Tibial nerve (tissue), 4 donors: ENCODE results near the gene STARD13. TPM values are rescaled to one million over a fixed set of nuclear protein-coding genes. Genes with fewer than 3 reads are reported as not detected.
A peak's percentile ranks its signal among the peaks of the same experiment; 100 is the strongest.
"Not testable (repeated sequence)": the region's sequence is repeated elsewhere in the genome, so short reads cannot be mapped to it uniquely, and the experiment has no call there.

ENCODE experiments used
- DNase-seq, 2 donors: peaks; one replicate each; pipeline ENCODE4 v3.0.0-alpha.2; 2019; ENCODE audit warnings: low spot score in 2 of 2
- H3K27ac ChIP-seq, 4 donors: fragments of 200-600 bp; sonication (generic) in 3 of 4; one replicate each; pipeline ENCODE4 v1.5.1; 2017 to 2019; ENCODE audit warnings: mild to moderate bottlenecking in 1 of 4
- H3K27me3 ChIP-seq, 2 donors: fragments of 200-600 bp; sonication (generic) in 1 of 2; one replicate each; pipeline versions ENCODE4 v1.5.1 to v1.6.0; 2017 to 2019
- H3K36me3 ChIP-seq, 3 donors: fragments of 200-600 bp; sonication (generic); one replicate each; pipeline ENCODE4 v1.5.1; 2018 to 2019
- H3K4me1 ChIP-seq, 4 donors: fragments of 200-600 bp; sonication (generic) in 3 of 4; one replicate each; pipeline ENCODE4 v1.5.1; 2017 to 2019
- H3K4me3 ChIP-seq, 4 donors: fragments of 200-600 bp; sonication (generic) in 3 of 4; one replicate each; pipeline ENCODE4 v1.5.1; 2017 to 2019; ENCODE audit warnings: mild to moderate bottlenecking in 1 of 4, moderate library complexity in 1 of 4
- H3K9me3 ChIP-seq, 4 donors: fragments of 200-600 bp; sonication (generic) in 3 of 4; one replicate each; pipeline ENCODE4 v1.5.1; 2017 to 2019
- CTCF ChIP-seq, 5 experiments: fragments of 200-600 bp in 3 of 5; fragments of 450-650 bp in 2 of 5; sonication (generic) in 3 of 5; IDR thresholded peaks; one replicate each; pipeline ENCODE4 v1.5.1; 2016 to 2019; ENCODE audit warnings: antibody characterized with exemption in 5 of 5, mild to moderate bottlenecking in 3 of 5, moderate library complexity in 2 of 5
- EP300 ChIP-seq, 2 donors: sonication (generic); formaldehyde crosslinking; IDR thresholded peaks; one replicate each; pipeline ENCODE4 v1.6.1; 2017; ENCODE audit warnings: antibody characterized with exemption in 2 of 2, mild to moderate bottlenecking in 1 of 2
- POLR2A ChIP-seq, 2 donors: fragments of 450-650 bp; IDR thresholded peaks; one replicate each; pipeline ENCODE4 v1.6.1; 2017; ENCODE audit warnings: antibody characterized with exemption in 2 of 2, mild to moderate bottlenecking in 2 of 2, moderate library complexity in 2 of 2
- WGBS, 2 donors: methylation state at CpG; one replicate each; pipeline ENCODE4 v1.1.5; 2018; 5-methylcytosine and 5-hydroxymethylcytosine counted together
- total RNA-seq, 4 donors: library from RNA; depleted of rRNA; stranded (reverse); fragments of >200 nt; gene quantifications; one replicate each; pipeline ENCODE4 v1.1.0, GENCODE V29; 2016

STARD13 gene
- total RNA-seq, 4 donors from 2014 or later, result 52.7 to 125 (median 80.0) TPM

- Histone ChIP-seq H3K9me3 (peaks cover 0 to 11% (median 0%) of the 10 kb centered on the region in 4 donors), H3K27me3 (no peaks in the 10 kb centered on the region), H3K4me3 (no peak overlapping the region), H3K27ac (peak overlapping the region in 2 of 4 donors; percentile 20 to 80), H3K4me1 (peaks cover 0 to 55% (median 22%) of the 10 kb centered on the region in 4 donors), H3K36me3 (peaks cover 0 to 46% (median 0%) of the 10 kb centered on the region in 3 donors)
- TF ChIP-seq POLR2A (IDR thresholded peaks at IDR 0.05), result no peak
- TF ChIP-seq CTCF (IDR thresholded peaks at IDR 0.05), result no peak
- TF ChIP-seq EP300 (IDR thresholded peaks at IDR 0.05), result no peak
- WGBS, 2 donors, result 83 to 92% methylated on average over 2 of the region's 2 CpGs
- DNase-seq, result no peak
Observed at GRCh38 chr13:33165787-33166186, 119.8 kb downstream of the STARD13 start.

- Histone ChIP-seq H3K9me3 (peaks cover 0 to 11% (median 0%) of the 10 kb centered on the region in 4 donors), H3K36me3 (peaks cover 0 to 46% (median 0%) of the 10 kb centered on the region in 3 donors), H3K4me1 (peaks cover 0 to 44% (median 15%) of the 10 kb centered on the region in 4 donors), H3K27me3 (no peaks in the 10 kb centered on the region), H3K4me3 (no peak overlapping the region), H3K27ac (peak overlapping the region in 1 of 4 donors; percentile 39)
- TF ChIP-seq POLR2A (IDR thresholded peaks at IDR 0.05), result no peak
- TF ChIP-seq CTCF (IDR thresholded peaks at IDR 0.05), result no peak
- no peak for TF ChIP-seq EP300 (IDR thresholded peaks at IDR 0.05)
- DNase-seq, result no peak
- WGBS, 2 donors, result 99 to 100% methylated on average over 2 of the region's 2 CpGs
Observed at GRCh38 chr13:33164331-33164730, 121.2 kb downstream of the STARD13 start.

GRCh38 chr13:33162725-33163124 is 122.8 kb downstream of the STARD13 start:
- peaks cover 0 to 37% (median 3%) of the 10 kb centered on the region in 4 donors for H3K4me1 ChIP-seq
- 99 to 100% methylated on average over 2 of the region's 2 CpGs for WGBS, 2 donors
- H3K4me3 ChIP-seq, H3K27ac ChIP-seq, H3K27me3 ChIP-seq, DNase-seq: not testable (repeated sequence)
- H3K9me3 ChIP-seq, result peaks cover 0 to 11% (median 0%) of the 10 kb centered on the region in 4 donors
- H3K36me3 ChIP-seq, result peaks cover 0 to 59% (median 0%) of the 10 kb centered on the region in 3 donors

- TF ChIP-seq POLR2A (IDR thresholded peaks at IDR 0.05) (no peak), CTCF (IDR thresholded peaks at IDR 0.05) (no peak), EP300 (IDR thresholded peaks at IDR 0.05) (no peak)
- H3K36me3 ChIP-seq, result peaks cover 0 to 51% (median 0%) of the 10 kb centered on the region in 3 donors
- DNase-seq, result no peak
- peaks cover 0 to 11% (median 0%) of the 10 kb centered on the region in 4 donors for H3K9me3 ChIP-seq
- peak overlapping the region in 2 of 4 donors; percentile 31 to 60 for H3K27ac ChIP-seq
- H3K4me3 ChIP-seq, result no peak overlapping the region
- no peaks in the 10 kb centered on the region for H3K27me3 ChIP-seq
- WGBS, 2 donors, result 72 to 76% methylated on average over 8 of the region's 8 CpGs
- peaks cover 0 to 38% (median 10%) of the 10 kb centered on the region in 4 donors for H3K4me1 ChIP-seq
Observed at GRCh38 chr13:33158816-33159215, 126.7 kb downstream of the STARD13 start.

- Histone ChIP-seq H3K9me3 (peaks cover 0 to 11% (median 0%) of the 10 kb centered on the region in 4 donors), H3K36me3 (peaks cover 0 to 52% (median 0%) of the 10 kb centered on the region in 3 donors), H3K4me1 (peaks cover 0 to 44% (median 16%) of the 10 kb centered on the region in 4 donors), H3K27me3 (no peaks in the 10 kb centered on the region), H3K4me3 (no peak overlapping the region), H3K27ac (peak overlapping the region in 2 of 4 donors; percentile 31 to 60)
- TF ChIP-seq EP300 (IDR thresholded peaks at IDR 0.05) (no peak), POLR2A (IDR thresholded peaks at IDR 0.05) (no peak), CTCF (IDR thresholded peaks at IDR 0.05) (no peak)
- DNase-seq, result no peak
- 84 to 91% methylated on average over 3 of the region's 3 CpGs for WGBS, 2 donors
Observed at GRCh38 chr13:33158271-33158670, 127.3 kb downstream of the STARD13 start.
